ENCODE data around the gene GUCY2C.

GRCh38 chr12:14651371-14651770 lies 45.0 kb downstream of the GUCY2C start:
- TF ChIP-seq SUZ12 (IDR thresholded peaks at IDR 0.05; ENCODE audit: extremely low read depth, insufficient read depth, insufficient read length) (no peak), ZNF274 (IDR thresholded peaks at IDR 0.05; ENCODE audit: low read depth, low read length) (no peak)
